Loucy (cell line): ENCODE measurements around the gene DNMT3B.

Source experiments
- H2AFZ ChIP-seq: fragments of 200-600 bp; sonication (generic); 2 replicates; pipeline ENCODE4 v1.6.0; 2016; ENCODE audit warnings: antibody characterized with exemption, mild to moderate bottlenecking, low read length, moderate library complexity
- H3F3A ChIP-seq: fragments of 200-600 bp; 2 replicates; pipeline ENCODE4 v1.6.0; 2016; ENCODE audit warnings: antibody characterized with exemption, low read depth, mild to moderate bottlenecking
- H3K27me3 ChIP-seq: fragments of 200-600 bp; sonication (generic); 2 replicates; pipeline ENCODE4 v1.6.1; 2014; ENCODE audit warnings: low read length, mild to moderate bottlenecking; ENCODE audit not compliant: insufficient read depth, poor library complexity, severe bottlenecking
- H3K36me3 ChIP-seq: fragments of 200-600 bp; sonication (generic); 2 replicates; pipeline ENCODE4 v1.6.1; 2016; ENCODE audit warnings: low read length; ENCODE audit not compliant: insufficient read depth
- H3K4me1 ChIP-seq: fragments of 200-600 bp; sonication (generic); 2 replicates; pipeline ENCODE4 v1.5.1; 2014; ENCODE audit warnings: low read length, mild to moderate bottlenecking; ENCODE audit not compliant: insufficient read depth, poor library complexity, severe bottlenecking
- H3K4me2 ChIP-seq: fragments of 200-600 bp; sonication (generic); 2 replicates; pipeline ENCODE4 v1.6.0; 2014; ENCODE audit warnings: antibody characterized with exemption, low read length, low read depth, mild to moderate bottlenecking; ENCODE audit not compliant: poor library complexity, severe bottlenecking
- H3K4me3 ChIP-seq: fragments of 200-600 bp; sonication (generic); 2 replicates; pipeline ENCODE4 v1.5.1; 2014; ENCODE audit warnings: low read length, mild to moderate bottlenecking, mixed read lengths; ENCODE audit not compliant: poor library complexity, severe bottlenecking
- H3K79me2 ChIP-seq: fragments of 200-600 bp; sonication (generic); 2 replicates; pipeline ENCODE4 v1.6.1; 2014; ENCODE audit warnings: low read length; ENCODE audit not compliant: insufficient read depth
- H3K9ac ChIP-seq: fragments of 200-600 bp; sonication (generic); 2 replicates; pipeline ENCODE4 v1.6.0; 2014; ENCODE audit warnings: mild to moderate bottlenecking, low read depth, low read length, moderate library complexity; ENCODE audit not compliant: poor library complexity, severe bottlenecking
- H3K9me2 ChIP-seq: fragments of 200-600 bp; sonication (generic); replicated peaks from 2 replicates; pipeline ENCODE4 v1.6.1; 2016; ENCODE audit warnings: low read depth, low read length, mixed read lengths
- H3K9me3 ChIP-seq: fragments of 200-600 bp; sonication (generic); 2 replicates; pipeline ENCODE4 v1.6.1; 2014; ENCODE audit warnings: mild to moderate bottlenecking, antibody characterized with exemption, low read length, low read depth; ENCODE audit not compliant: insufficient read depth
- H4K20me1 ChIP-seq: fragments of 200-600 bp; sonication (generic); 2 replicates; pipeline ENCODE4 v1.6.0; 2014; ENCODE audit warnings: antibody characterized with exemption, low read length, mild to moderate bottlenecking; ENCODE audit not compliant: insufficient read depth, poor library complexity, severe bottlenecking
- EZH2phosphoT487 ChIP-seq: fragments of 200-600 bp; IDR thresholded peaks from 2 replicates; pipeline ENCODE4 v1.6.1; 2018; ENCODE audit warnings: antibody characterized with exemption, mild to moderate bottlenecking, moderate library complexity, borderline replicate concordance
- TF ChIP-seq, protein P1 (sequence below): fragments of 200-600 bp; sonication (generic); conservative IDR thresholded peaks from 2 replicates; pipeline ENCODE4 v1.5.1; 2014; ENCODE audit warnings: mild to moderate bottlenecking, antibody characterized with exemption, low read length

DNMT3B gene

DNA sequence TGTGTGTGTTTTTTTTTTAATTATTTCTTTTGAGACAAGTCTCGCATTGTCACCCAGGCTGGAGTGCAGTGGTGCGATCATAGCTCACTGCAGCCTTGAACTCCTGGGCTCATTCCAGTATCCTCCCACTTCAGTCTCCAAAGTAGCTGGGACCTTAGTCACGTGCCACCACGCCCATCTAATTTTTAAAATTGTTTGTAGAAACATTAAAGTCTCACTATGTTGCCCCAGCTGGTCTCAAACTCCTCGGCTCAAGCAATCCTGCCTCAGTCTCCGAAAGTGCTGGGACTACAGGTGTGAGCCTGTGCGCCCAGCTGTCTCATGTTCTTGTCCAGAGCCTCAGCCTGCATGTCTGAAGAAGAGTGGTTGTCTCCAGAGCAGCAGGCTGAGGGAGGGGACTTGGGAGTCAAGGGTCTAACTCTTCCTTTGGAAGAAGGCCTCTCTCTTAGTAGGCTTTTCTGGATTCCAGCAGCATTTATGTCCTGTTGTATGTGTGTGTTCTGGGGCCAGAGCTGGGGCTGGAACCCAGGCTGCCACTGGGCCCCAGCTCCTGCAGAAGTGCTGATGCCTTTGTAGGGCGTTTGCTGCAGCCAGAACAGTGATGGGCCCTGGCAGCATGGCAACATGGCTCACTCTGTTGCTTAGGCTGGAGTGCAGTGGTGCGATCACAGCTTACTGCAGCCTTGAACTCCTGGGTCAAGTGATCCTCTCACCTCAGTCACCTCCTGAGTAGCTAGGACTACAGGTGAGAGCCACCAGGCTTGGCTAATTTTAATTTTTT lies 5.4 kb downstream of the DNMT3B start:
- no peak for TF ChIP-seq EZH2phosphoT487
- TF ChIP-seq, protein P1, sequence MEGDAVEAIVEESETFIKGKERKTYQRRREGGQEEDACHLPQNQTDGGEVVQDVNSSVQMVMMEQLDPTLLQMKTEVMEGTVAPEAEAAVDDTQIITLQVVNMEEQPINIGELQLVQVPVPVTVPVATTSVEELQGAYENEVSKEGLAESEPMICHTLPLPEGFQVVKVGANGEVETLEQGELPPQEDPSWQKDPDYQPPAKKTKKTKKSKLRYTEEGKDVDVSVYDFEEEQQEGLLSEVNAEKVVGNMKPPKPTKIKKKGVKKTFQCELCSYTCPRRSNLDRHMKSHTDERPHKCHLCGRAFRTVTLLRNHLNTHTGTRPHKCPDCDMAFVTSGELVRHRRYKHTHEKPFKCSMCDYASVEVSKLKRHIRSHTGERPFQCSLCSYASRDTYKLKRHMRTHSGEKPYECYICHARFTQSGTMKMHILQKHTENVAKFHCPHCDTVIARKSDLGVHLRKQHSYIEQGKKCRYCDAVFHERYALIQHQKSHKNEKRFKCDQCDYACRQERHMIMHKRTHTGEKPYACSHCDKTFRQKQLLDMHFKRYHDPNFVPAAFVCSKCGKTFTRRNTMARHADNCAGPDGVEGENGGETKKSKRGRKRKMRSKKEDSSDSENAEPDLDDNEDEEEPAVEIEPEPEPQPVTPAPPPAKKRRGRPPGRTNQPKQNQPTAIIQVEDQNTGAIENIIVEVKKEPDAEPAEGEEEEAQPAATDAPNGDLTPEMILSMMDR = no peak
- no peaks in the 10 kb centered on the region for H3K27me3 ChIP-seq
- H3K79me2 ChIP-seq = peaks cover 99% of the 10 kb centered on the region
- peaks cover 69% of the 10 kb centered on the region for H4K20me1 ChIP-seq
- H3F3A ChIP-seq = peaks cover 4% of the 10 kb centered on the region; the same call in 1 of the 2 replicates
- H3K4me2 ChIP-seq = peak overlapping the region; percentile 74
- peak overlapping the region; percentile 61 for H3K4me3 ChIP-seq
- peak overlapping the region; percentile 60 for H3K9ac ChIP-seq
- H2AFZ ChIP-seq = no peak overlapping the region
- no peaks in the 10 kb centered on the region for H3K9me2 ChIP-seq
- peaks cover 60% of the 10 kb centered on the region for H3K4me1 ChIP-seq
- peaks cover 7% of the 10 kb centered on the region; the same call in 1 of the 2 replicates for H3K36me3 ChIP-seq
- H3K9me3 ChIP-seq = no peaks in the 10 kb centered on the region

DNA sequence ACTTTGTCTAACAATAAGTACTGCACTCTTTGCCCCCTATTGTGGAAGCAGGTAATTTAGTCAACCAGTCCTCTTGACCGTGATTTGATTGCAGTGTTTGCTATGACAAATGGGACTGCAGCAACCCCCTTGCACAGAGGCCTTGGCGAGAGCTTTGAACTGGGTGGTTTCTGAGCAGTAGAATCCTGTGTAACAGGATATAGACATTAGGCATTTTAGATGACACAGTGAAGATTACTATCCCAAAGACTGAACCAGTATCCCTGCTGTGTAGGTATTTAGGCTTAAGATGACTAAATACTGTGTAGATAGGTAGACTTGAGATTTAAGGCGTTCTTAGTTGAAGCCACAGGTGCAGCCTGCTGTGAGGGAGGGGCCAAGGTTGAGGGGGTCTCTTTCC lies 9.9 kb downstream of the DNMT3B start:
- peaks cover 100% of the 10 kb centered on the region for H3K79me2 ChIP-seq
- H3K36me3 ChIP-seq = peaks cover 10% of the 10 kb centered on the region; the same call in 1 of the 2 replicates

DNA sequence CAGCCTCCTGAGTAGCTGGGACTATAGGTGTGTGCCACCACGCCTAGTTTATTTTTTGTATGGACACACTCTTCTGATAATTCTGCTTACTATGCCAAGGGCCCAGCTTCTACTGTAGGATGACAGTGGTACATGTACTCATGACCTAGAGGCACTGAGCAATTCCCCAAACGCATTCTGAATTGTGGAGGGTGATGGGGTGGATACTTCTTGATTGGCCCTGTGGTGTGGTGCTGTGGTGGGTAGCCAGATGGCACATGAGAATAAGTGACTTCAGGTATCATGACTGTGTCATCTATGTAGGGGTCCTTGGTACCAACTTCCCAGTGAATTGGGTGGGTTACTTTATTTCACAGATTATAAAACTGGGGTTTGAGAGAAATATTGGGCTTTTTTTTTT lies 11.0 kb downstream of the DNMT3B start:
- Histone ChIP-seq H3F3A (peaks cover 9% of the 10 kb centered on the region; the same call in 1 of the 2 replicates), H3K9me2 (no peaks in the 10 kb centered on the region), H2AFZ (no peak overlapping the region), H3K36me3 (peaks cover 10% of the 10 kb centered on the region; the same call in 1 of the 2 replicates), H4K20me1 (peaks cover 80% of the 10 kb centered on the region), H3K4me2 (peak overlapping the region; percentile 67), H3K4me3 (no peak overlapping the region), H3K9me3 (no peaks in the 10 kb centered on the region), H3K79me2 (peaks cover 100% of the 10 kb centered on the region), H3K4me1 (peaks cover 83% of the 10 kb centered on the region), H3K9ac (no peak overlapping the region), H3K27me3 (no peaks in the 10 kb centered on the region)
- TF ChIP-seq EZH2phosphoT487 = no peak
- TF ChIP-seq, protein P1 = no peak

More for the DNA sequence above, 9.9 kb downstream of the DNMT3B start:
- Histone ChIP-seq H3K4me3 (peak overlapping the region; percentile 51), H3K27me3 (no peaks in the 10 kb centered on the region), H3K4me2 (peak overlapping the region; percentile 67), H3F3A (peaks cover 9% of the 10 kb centered on the region; the same call in 1 of the 2 replicates), H2AFZ (no peak overlapping the region), H3K9me2 (no peaks in the 10 kb centered on the region), H3K4me1 (peaks cover 79% of the 10 kb centered on the region), H4K20me1 (peaks cover 81% of the 10 kb centered on the region), H3K9me3 (no peaks in the 10 kb centered on the region), H3K9ac (peak overlapping the region; percentile 29)
- no peak for TF ChIP-seq EZH2phosphoT487
- TF ChIP-seq, protein P1 = no peak
